RWPE2 (cell line): Measurements from ENCODE around the gene GNAI3.

Experiments used
- ATAC-seq: fragments of 200-7000 bp; cut with Tn5 transposase; 3 replicates; pipeline ENCODE4 v1.9.1; 2021; ENCODE audit warnings: low read depth
- DNase-seq: peaks from one replicate; pipeline ENCODE4 v3.0.0-alpha.2; 2020; ENCODE audit warnings: low spot score
- H3K27ac ChIP-seq: fragments of 450-650 bp; 2 replicates; pipeline ENCODE4 v1.5.1; 2017; ENCODE audit warnings: mild to moderate bottlenecking; ENCODE audit not compliant: poor library complexity, severe bottlenecking
- H3K27me3 ChIP-seq: fragments of 250-450 bp; sonication (Bioruptor Pico); 2 replicates; pipeline ENCODE4 v1.5.1; 2021; ENCODE audit warnings: mild to moderate bottlenecking, moderate library complexity; ENCODE audit not compliant: insufficient read depth, poor library complexity, severe bottlenecking
- H3K36me3 ChIP-seq: fragments of 250-450 bp; sonication (Bioruptor Pico); 2 replicates; pipeline ENCODE4 v1.5.1; 2020; ENCODE audit warnings: low read depth, mild to moderate bottlenecking, moderate library complexity
- H3K4me1 ChIP-seq: fragments of 250-450 bp; sonication (Bioruptor Pico); 2 replicates; pipeline ENCODE4 v1.5.1; 2021; ENCODE audit warnings: mild to moderate bottlenecking, moderate library complexity; ENCODE audit not compliant: insufficient read depth, poor library complexity, severe bottlenecking
- H3K4me3 ChIP-seq: fragments of 250-450 bp; sonication (Bioruptor Pico); 2 replicates; pipeline ENCODE4 v1.5.1; 2021; ENCODE audit warnings: mild to moderate bottlenecking, moderate library complexity; ENCODE audit not compliant: severe bottlenecking
- H3K9me3 ChIP-seq: fragments of 250-450 bp; sonication (Bioruptor Pico); 2 replicates; pipeline ENCODE4 v1.5.1; 2021; ENCODE audit warnings: mild to moderate bottlenecking, moderate library complexity; ENCODE audit not compliant: severe bottlenecking
- CTCF ChIP-seq: fragments of 450-650 bp; IDR thresholded peaks from one replicate; pipeline ENCODE4 v1.5.1; 2017; ENCODE audit warnings: mild to moderate bottlenecking, moderate library complexity; ENCODE audit not compliant: poor library complexity, severe bottlenecking

The GNAI3 gene

DNA sequence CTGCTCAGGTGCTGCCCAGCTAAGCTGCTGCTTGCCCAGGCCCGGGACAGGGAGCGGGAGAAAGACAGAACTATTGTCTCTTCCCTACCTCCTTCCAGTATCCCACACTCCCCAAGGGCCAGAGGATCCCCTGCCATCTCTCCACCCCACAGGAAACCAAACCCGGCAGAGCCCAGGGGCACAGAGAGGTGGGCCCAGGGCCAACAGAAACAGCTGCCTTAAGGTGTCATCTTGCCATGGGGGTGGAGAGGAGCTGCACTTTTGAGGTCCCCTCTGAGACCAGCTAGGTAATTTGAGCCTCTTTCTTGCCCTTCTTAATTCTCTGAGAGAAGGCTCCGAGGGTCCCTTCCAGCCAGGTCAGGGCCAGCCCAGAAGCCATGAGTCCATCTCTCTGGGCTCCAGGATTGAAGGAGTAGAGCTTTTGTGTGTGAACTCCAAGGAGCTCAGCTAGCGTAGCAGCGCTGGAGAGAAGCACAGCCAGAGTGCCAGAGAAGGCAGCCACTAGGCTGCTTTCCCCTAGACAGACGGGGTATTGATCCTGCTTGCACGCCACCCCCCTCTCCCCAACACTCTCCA is 18.4 kb upstream of the GNAI3 start:
- Histone ChIP-seq H3K4me3 (no peak overlapping the region), H3K4me1 (no peaks in the 10 kb centered on the region), H3K9me3 (no peaks in the 10 kb centered on the region), H3K36me3 (no peaks in the 10 kb centered on the region), H3K27me3 (no peaks in the 10 kb centered on the region), H3K27ac (no peak overlapping the region)
- peak; percentile 37; the same call in 1 of the 3 replicates for ATAC-seq
- DNase-seq, result no peak
- TF ChIP-seq CTCF, result no peak

GRCh38 chr1:109530457-109531087 is 17.8 kb upstream of the GNAI3 start:
- H3K27me3 ChIP-seq, result no peaks in the 10 kb centered on the region
- H3K4me3 ChIP-seq, result no peak overlapping the region
- DNase-seq, result no peak
- H3K36me3 ChIP-seq, result no peaks in the 10 kb centered on the region
- no peak overlapping the region for H3K27ac ChIP-seq
- no peak for ATAC-seq
- H3K4me1 ChIP-seq, result no peaks in the 10 kb centered on the region
- TF ChIP-seq CTCF, result no peak
- H3K9me3 ChIP-seq, result no peaks in the 10 kb centered on the region

GRCh38 chr1:109531380-109531779 is 17.0 kb upstream of the GNAI3 start:
- H3K9me3 ChIP-seq, result no peaks in the 10 kb centered on the region
- no peaks in the 10 kb centered on the region for H3K27me3 ChIP-seq
- H3K4me1 ChIP-seq, result no peaks in the 10 kb centered on the region
- no peak overlapping the region for H3K27ac ChIP-seq
- DNase-seq, result no peak
- ATAC-seq, result no peak
- H3K36me3 ChIP-seq, result no peaks in the 10 kb centered on the region
- TF ChIP-seq CTCF, result no peak
- no peak overlapping the region for H3K4me3 ChIP-seq

DNA sequence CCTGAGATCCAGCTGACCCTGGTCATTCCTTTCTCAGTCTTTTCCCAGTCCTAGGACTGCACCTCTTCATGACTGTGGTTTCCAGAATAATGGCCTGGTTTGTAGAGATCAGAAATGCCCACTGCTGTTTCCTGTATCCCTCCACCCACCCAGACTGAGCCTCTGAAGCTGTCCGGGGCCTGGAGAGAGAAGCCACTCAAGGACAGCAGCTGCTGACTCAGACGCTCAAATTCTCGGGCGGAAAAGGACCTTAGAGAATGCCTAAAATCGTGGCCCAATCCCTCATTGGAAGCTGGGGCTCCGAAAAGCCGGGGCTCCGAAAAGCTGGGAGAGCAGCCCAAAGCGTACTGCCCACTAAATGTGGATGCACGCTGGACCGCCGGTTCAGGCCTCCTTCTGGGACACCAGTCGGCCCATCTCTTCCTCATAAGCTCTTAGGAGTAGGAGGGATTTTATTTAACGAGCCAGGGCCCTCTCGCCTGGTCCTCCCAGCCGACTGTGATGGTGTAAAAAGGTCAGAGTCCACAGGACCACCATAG is 16.5 kb upstream of the GNAI3 start:
- H3K36me3 ChIP-seq, result no peaks in the 10 kb centered on the region
- no peaks in the 10 kb centered on the region for H3K9me3 ChIP-seq
- no peak overlapping the region for H3K27ac ChIP-seq
- no peak for TF ChIP-seq CTCF
- DNase-seq (no peak), ATAC-seq (no peak)
- no peak overlapping the region for H3K4me3 ChIP-seq
- H3K27me3 ChIP-seq, result no peaks in the 10 kb centered on the region
- no peaks in the 10 kb centered on the region for H3K4me1 ChIP-seq
